Muscle of back (tissue), 11 donors: ENCODE measurements around the gene SMARCC1. TPM values are rescaled to one million over a fixed set of nuclear protein-coding genes. Genes with fewer than 3 reads are reported as not detected.
"Not testable (repeated sequence)": the region's sequence is repeated elsewhere in the genome, so short reads cannot be mapped to it uniquely, and the experiment has no call there.

Experiments
- DNase-seq, 3 donors: peaks; one replicate each; pipeline versions ENCODE4 v3.0.0 to v3.0.0-alpha.2; 2013
- polyA plus RNA-seq, 10 donors: library from polyadenylated mRNA; unstranded; fragments of 120-200 nt; gene quantifications; one replicate each; pipeline ENCODE4 v1.2.1, GENCODE V29; 2013; ENCODE audit not compliant: insufficient read length in 10 of 10

The SMARCC1 gene
- polyA plus RNA-seq, 10 donors: 46.5 to 78.4 (median 58.4) TPM

DNA sequence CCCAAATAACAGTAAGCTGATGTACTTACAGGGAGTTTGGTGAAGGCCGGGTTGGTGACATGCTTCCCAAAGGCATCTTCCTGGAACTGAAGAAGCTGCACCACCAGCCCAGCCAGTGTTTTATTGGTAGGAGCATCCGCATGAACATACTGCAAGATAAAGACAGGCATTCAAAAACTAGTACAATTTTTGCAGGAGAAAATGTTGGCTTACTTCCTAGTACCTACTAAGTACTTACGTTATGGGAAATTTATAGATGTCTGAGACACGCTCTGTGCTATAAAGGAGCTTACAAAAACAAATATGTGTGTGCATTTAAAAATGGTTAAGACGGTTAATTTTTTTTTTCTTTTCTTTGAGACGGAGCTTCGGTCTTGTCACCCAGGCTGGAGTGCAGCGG lies 8.9 kb downstream of the SMARCC1 start:
- DNase-seq: no peak

DNA sequence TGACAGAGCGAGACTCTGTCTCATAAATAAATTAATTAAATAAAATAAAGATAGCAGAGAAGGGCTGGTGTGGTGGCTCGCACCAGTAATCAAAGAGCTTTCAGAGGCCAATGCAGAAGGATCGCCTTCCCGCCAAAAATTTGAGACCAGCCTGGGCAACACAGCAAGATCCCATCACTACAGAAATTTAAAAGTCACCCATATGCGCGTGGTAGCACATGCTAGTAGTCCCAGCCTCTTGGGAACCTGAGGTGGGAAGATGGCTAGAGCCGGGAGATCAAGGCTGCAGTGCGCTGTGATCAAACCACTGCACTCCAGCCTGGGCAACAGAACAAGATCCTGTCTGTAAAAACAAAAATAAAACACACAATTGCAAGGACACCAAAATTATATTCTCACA lies 9.6 kb downstream of the SMARCC1 start:
- DNase-seq: no peak

DNA sequence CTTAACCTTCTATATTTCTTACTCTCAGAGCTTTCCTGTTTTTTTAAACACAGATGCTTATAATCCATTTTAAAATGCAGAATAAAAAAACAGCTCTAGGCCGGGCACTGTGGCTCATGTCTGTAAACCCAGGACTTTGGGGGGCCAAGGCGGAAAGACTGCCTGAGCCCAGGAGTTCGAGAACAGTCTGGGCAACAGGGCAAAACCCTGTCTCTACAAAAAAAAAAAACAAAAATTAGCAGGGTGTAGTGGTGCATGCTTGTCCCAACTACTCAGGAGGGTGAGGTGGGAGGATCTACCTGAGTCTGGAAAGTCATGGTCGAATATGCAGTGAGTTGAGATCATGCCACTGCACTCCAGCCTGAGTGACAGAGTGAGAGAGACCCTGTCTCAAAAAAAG lies 15.5 kb downstream of the SMARCC1 start:
- DNase-seq: no peak

- DNase-seq: no peak
Measured at GRCh38 chr3:47762233-47762632, 19.5 kb downstream of the SMARCC1 start.

- no peak for DNase-seq
Measured at GRCh38 chr3:47761046-47761445, 20.6 kb downstream of the SMARCC1 start.

GRCh38 chr3:47760207-47760606 lies 21.5 kb downstream of the SMARCC1 start:
- DNase-seq: not testable (repeated sequence)

DNA sequence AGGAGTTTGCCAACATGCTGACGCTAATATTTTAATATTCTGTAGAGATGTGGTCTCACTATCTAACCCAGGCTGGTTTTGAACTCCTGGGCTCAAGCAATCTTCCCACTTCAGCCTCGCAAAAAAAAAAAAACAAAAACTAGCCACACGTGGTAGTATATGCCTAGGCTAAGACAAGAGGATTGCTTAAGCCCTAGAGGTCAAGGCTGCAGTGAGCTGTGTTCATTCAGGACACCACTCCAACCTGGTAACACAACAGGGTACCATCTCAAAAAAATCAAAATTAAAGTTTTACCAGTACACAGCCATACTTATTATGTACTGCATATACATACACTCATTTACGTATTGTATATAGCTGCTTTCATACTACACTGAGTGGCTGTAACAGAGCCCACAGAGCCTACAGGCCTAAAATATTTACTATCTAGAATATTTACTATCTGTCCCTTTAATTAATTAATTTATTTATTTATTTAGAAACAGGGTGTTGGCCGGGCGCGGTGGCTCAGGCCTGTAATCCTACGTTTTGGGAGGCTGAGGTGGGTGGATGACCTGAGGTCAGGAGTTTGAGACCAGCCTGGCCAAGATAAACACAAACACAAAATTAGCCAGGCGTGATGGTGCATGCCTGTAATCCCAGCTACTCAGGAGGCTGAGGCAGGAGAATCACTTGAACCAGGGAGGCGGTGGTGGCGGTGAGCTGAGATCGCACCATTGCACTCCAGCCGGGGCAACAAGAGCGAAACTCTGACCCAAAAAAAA lies 23.2 kb downstream of the SMARCC1 start:
- no peak for DNase-seq

GRCh38 chr3:47752716-47753115 lies 29.0 kb downstream of the SMARCC1 start:
- no peak for DNase-seq

DNA sequence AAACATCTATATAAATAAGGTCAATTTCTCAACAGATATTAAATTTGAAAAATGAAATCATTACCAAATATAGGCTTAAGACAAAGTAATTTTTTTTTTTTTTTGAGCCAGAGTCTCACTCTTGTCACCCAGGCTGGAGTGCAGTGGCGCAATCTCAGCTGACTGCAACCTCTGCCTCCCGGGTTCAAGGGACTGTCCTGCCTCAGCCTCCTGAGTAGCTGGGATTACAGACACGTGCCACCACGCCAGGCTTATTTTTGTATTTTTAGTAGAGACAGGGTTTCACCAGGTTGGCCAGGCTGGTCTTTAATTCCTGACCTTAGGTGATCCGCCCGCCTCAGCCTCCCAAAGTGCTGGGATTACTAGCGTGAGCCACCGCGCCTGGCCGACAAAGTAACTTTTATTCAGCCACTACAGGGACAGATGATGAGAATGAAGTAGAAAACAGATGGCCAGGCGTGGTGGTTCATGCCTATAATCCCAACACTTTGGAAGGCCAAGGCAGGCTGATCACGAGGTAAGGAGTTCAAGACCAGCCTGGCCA lies 30.8 kb downstream of the SMARCC1 start:
- DNase-seq: not testable (repeated sequence)

GRCh38 chr3:47747558-47747957 lies 34.1 kb downstream of the SMARCC1 start:
- DNase-seq: no peak

- DNase-seq: no peak
Measured at GRCh38 chr3:47746264-47746663, 35.4 kb downstream of the SMARCC1 start.

DNA sequence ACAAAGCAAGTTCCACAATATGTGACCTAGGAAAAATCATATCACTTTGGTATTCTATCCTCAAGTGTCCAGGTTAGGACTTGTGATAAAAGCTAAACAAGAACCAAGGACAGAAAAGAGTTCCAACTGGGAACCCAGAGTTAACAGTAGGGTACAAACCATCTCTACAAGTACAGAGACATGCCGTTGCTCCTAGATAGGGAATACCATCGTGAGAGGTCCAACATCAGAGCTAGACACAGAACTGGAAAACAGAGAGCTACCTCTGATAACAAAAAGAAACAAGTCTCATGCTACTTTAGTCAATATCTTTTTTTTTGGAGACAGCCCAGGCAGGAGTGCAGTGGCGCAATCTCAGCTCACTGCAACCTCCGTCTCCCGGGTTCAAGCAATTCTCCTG lies 37.8 kb downstream of the SMARCC1 start:
- DNase-seq: no peak

GRCh38 chr3:47743352-47743751 lies 38.3 kb downstream of the SMARCC1 start:
- not testable (repeated sequence) for DNase-seq

DNA sequence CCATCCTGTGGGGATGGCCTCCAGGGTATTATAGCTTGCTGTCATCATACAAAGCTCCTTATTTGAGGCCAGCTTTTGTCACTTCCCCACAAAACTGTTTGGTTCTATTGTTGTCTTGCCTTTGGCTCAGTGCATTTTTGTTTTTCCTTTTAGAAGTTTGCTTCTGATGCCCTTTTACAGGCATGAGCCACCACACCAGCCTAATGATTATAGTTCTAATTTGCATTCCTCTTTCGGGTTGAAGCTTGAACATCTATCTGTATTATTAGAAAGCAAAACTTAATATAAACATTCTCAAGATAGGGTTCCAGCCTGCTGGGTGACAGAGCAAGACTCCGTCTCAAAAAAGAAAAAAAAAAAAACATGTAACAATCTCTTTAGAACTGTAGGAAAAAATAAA lies 39.8 kb downstream of the SMARCC1 start:
- DNase-seq: no peak

DNA sequence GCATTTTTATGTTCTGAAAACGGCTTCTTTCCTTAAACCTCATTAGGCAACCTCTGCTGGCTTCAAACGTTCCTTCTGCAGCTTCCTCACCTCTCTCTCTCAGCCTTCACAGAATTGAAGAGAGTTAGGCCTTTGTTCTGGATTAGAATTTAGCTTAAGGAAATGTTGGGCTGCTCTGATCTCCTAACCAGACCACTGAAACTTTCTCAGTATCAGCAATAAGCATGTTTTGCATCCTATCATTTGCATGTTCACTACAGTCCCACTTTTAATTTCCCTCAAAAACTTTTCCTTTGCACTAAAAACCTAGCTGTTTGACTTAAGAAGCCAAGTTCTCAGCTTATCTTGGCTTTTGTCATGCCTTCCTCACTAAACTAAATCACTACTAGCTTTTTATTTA lies 49.5 kb downstream of the SMARCC1 start:
- no peak for DNase-seq

- no peak for DNase-seq
Measured at GRCh38 chr3:47731061-47731460, 50.6 kb downstream of the SMARCC1 start.

DNA sequence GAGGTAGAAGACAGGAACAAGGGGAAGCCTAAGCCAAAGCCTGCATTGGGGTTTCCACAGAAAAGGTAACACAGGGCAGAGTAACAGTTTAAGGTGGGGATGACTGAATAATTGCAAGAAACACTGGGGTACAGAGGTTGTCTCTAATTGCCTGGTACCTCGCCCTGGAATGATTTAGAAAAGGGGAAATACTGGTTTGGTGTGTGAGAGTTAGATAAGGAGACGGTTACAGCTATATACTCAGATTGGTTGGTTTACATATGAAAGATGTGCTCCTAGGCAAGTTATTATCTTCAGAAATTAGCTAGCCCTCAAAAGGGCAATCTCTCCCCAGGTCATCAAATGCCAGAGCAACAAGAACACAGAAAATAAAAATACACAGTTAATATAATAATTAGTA lies 58.8 kb downstream of the SMARCC1 start:
- no peak for DNase-seq

DNA sequence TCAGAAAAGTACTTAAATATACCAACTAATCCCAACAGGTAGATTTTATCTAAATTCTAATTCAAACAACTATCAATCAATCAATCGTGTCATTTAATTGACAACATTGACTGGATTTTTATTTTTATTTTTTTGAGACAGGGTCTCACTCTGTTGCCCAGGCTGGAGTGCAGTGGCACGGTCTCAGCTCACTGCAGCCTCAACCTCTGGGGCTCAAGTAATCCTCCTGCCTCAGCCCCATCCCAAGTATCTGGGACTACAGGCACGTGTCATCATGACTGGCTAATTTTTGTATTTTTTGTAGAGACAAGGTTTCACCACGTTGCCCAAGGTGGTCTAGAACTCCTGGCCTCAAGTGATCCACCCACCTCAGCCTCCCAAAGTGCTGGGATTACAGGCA lies 64.2 kb downstream of the SMARCC1 start:
- not testable (repeated sequence) for DNase-seq

GRCh38 chr3:47716656-47717055 lies 65.0 kb downstream of the SMARCC1 start:
- no peak for DNase-seq

DNA sequence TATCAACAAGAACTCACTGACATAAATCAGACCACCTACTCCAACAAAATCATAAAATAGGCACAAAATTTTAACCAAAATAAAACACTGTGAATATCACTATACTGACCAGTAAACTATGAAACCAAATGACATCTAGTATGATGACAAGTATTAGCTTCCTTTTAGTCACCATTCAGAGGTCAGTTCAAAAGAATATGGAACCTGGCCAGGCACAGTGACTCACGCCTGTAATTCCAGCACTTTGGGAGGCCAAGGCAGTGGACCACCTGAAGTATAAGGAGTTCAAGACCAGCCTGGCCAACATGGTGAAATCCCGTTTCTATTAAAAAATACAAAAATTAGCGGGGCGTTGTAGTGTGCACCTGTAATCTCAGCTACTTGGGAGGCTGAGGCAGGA lies 65.8 kb downstream of the SMARCC1 start:
- no peak for DNase-seq

- DNase-seq: no peak
Measured at GRCh38 chr3:47714606-47715005, 67.1 kb downstream of the SMARCC1 start.

DNA sequence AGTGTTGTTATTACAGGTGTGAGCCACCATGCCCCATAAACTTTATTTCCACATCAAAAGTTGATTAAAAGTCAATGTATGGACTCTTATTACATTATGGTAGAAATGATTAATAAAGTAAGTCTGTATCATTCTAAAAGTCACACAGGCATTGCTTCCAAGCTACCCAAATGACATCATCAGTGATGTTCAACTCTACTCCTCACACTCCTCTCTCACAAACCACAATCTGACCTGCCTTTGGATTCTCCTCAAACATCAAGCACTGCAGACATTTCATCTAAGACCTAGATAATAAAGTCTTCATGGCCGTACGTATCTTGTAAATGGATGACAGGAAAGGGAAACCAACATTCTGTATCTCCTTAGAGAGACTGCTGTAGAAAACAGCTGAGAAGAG lies 68.0 kb downstream of the SMARCC1 start:
- no peak for DNase-seq

DNA sequence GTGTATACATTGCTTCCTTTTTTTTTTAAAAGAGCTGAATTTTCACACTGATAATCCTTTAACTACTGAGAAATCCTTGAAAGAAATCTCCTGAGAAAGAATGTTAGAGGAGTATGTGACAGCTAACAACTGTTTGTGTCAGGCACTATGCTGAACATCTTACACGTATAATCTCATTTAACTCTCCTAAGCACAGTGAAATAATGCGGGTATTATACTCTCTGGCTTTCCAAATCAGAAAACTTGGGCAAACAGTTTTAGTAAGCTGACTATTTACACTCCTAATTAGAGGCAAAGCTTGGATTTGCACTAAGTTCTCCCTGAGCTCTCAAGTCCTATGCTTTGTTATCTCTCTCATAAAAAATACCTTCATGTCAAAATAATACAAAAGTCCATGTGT lies 69.3 kb downstream of the SMARCC1 start:
- no peak for DNase-seq

- DNase-seq: no peak
Measured at GRCh38 chr3:47711596-47711995, 70.1 kb downstream of the SMARCC1 start.
